B cell (primary cell): ENCODE data around the gene USP14. TPM values are rescaled to one million over a fixed set of nuclear protein-coding genes. Genes with fewer than 3 reads are reported as not detected.

Experiments used
- ATAC-seq: fragments of 200-7000 bp; cut with Tn5 transposase; one replicate; pipeline ENCODE4 v1.10.0; 2021; ENCODE audit warnings: low read depth, mild to moderate bottlenecking, moderate number of reproducible peaks, moderate library complexity
- CTCF ChIA-PET: fragments of 350-600 bp; sonication (Branson Sonifier 250); formaldehyde crosslinking; loops from one replicate; lab custom pipeline; 2021; ENCODE audit warnings: antibody characterized with exemption, inconsistent platforms; lab: Charles Lee
- POLR2A ChIA-PET: fragments of 350-600 bp; sonication (Branson Sonifier 250); formaldehyde crosslinking; loops from one replicate; lab custom pipeline; 2021; ENCODE audit warnings: antibody characterized with exemption; lab: Charles Lee
- DNase-seq: peaks from one replicate; pipeline ENCODE4 v3.0.0; 2013
- H2AFZ ChIP-seq: 2 replicates; pipeline ENCODE4 v1.6.1; 2012; ENCODE audit warnings: mild to moderate bottlenecking, low read depth, low read length; ENCODE audit not compliant: insufficient read depth, poor library complexity, severe bottlenecking
- H3K27ac ChIP-seq, 2 donors: 1 replicate in 1 of 2; 2 replicates in 1 of 2; pipeline ENCODE4 v1.5.1; 2012 to 2013; ENCODE audit warnings: low read length in 2 of 2, mild to moderate bottlenecking in 2 of 2, moderate library complexity in 1 of 2
- H3K27me3 ChIP-seq, 4 experiments: fragments of 200-600 bp in 1 of 4; sonication (generic) in 1 of 4; replicated peaks in 1 of 4; 1 replicate in 2 of 4; 2 replicates in 2 of 4; pipeline versions ENCODE4 v1.6.1 to v1.7.0; 2013 to 2016; ENCODE audit warnings: low read length in 3 of 4, mild to moderate bottlenecking in 2 of 4, mixed read lengths in 1 of 4, moderate library complexity in 1 of 4; ENCODE audit not compliant: insufficient read depth in 4 of 4, control insufficient read depth in 3 of 4; ENCODE audit errors: control extremely low read depth in 1 of 4
- H3K36me3 ChIP-seq, 2 experiments: replicated peaks in 1 of 2; 1 replicate in 1 of 2; 2 replicates in 1 of 2; pipeline versions ENCODE4 v1.6.1 to v1.7.1; 2013; ENCODE audit warnings: low read length in 1 of 2; ENCODE audit not compliant: insufficient read depth in 2 of 2, control insufficient read depth in 1 of 2; ENCODE audit errors: control extremely low read depth in 1 of 2, extremely low read depth in 1 of 2
- H3K4me1 ChIP-seq, 2 donors: fragments of 200-600 bp in 1 of 2; sonication (generic) in 1 of 2; 1 replicate in 1 of 2; 2 replicates in 1 of 2; pipeline versions ENCODE4 v1.5.1 to v1.6.1; 2013 to 2017; ENCODE audit warnings: low read length in 2 of 2; ENCODE audit not compliant: control insufficient read depth in 2 of 2, insufficient read depth in 2 of 2
- H3K4me2 ChIP-seq: replicated peaks from 2 replicates; pipeline ENCODE3; 2012; ENCODE audit warnings: mild to moderate bottlenecking, low read depth, low read length; ENCODE audit not compliant: poor library complexity, severe bottlenecking
- H3K4me3 ChIP-seq, 5 experiments: fragments of 200-600 bp in 1 of 5; sonication (generic) in 1 of 5; 1 replicate in 3 of 5; 2 replicates in 2 of 5; pipeline versions ENCODE4 v1.5.1 to v1.7.0; 2011 to 2016; ENCODE audit warnings: low read length in 4 of 5, mild to moderate bottlenecking in 4 of 5, low read depth in 2 of 5, control low read depth in 1 of 5, moderate library complexity in 1 of 5; ENCODE audit not compliant: insufficient read depth in 1 of 5; ENCODE audit errors: control extremely low read depth in 1 of 5, extremely low read depth in 1 of 5
- H3K79me2 ChIP-seq: fragments of 200-600 bp; sonication (generic); one replicate; pipeline ENCODE4 v1.6.0; 2016; ENCODE audit warnings: low read length; ENCODE audit not compliant: control insufficient read depth, insufficient read depth
- H3K9ac ChIP-seq: fragments of 200-600 bp; sonication (generic); 2 replicates; pipeline ENCODE4 v1.6.1; 2017; ENCODE audit warnings: mild to moderate bottlenecking, low read length, moderate library complexity
- H3K9me3 ChIP-seq, 3 donors: one replicate each; pipeline versions ENCODE4 v1.6.1 to v1.7.1; 2013; ENCODE audit warnings: low read length in 2 of 3; ENCODE audit not compliant: control insufficient read depth in 2 of 3, insufficient read depth in 1 of 3; ENCODE audit errors: control extremely low read depth in 1 of 3
- H4K20me1 ChIP-seq: 2 replicates; pipeline ENCODE4 v1.6.0; 2012; ENCODE audit warnings: mild to moderate bottlenecking, low read length; ENCODE audit not compliant: insufficient read depth, control insufficient read depth, poor library complexity, severe bottlenecking
- H3K27ac Mint-ChIP-seq: one replicate; pipeline ENCODE4 v1.8.0; 2021; ENCODE audit warnings: mixed read lengths
- H3K27me3 Mint-ChIP-seq: one replicate; pipeline ENCODE4 v1.8.0; 2021; ENCODE audit warnings: mixed read lengths
- H3K4me1 Mint-ChIP-seq: one replicate; pipeline ENCODE4 v1.8.0; 2021; ENCODE audit warnings: mixed read lengths
- H3K4me3 Mint-ChIP-seq: one replicate; pipeline ENCODE4 v1.8.0; 2021; ENCODE audit warnings: mixed read lengths
- H3K9me3 Mint-ChIP-seq: one replicate; pipeline ENCODE4 v1.8.0; 2022; ENCODE audit warnings: mixed read lengths; ENCODE audit not compliant: insufficient read depth
- CTCF ChIP-seq: fragments of 200-600 bp; IDR thresholded peaks from one replicate; pipeline ENCODE4 v1.8.0; 2022; ENCODE audit warnings: antibody characterized with exemption, mild to moderate bottlenecking
- EZH2 ChIP-seq: IDR thresholded peaks from 2 replicates; pipeline ENCODE4 v1.6.1; 2012; ENCODE audit warnings: borderline replicate concordance, low read depth, mild to moderate bottlenecking, moderate library complexity, low read length; ENCODE audit not compliant: insufficient read depth, poor library complexity, severe bottlenecking
- WGBS: methylation state at CpG from one replicate; pipeline ENCODE4 v1.1.5; 2013; ENCODE audit warnings: missing lambda C conversion rate; ENCODE audit not compliant: insufficient coverage; 5-methylcytosine and 5-hydroxymethylcytosine counted together
- intact Hi-C: fragments of 100-400 bp; cut with micrococcal nuclease; formaldehyde crosslinking; loops from one replicate; pipeline ENCODE4 v1.10.0; 2022
- polyA plus RNA-seq: library from polyadenylated mRNA; depleted of rRNA; stranded (reverse); fragments of >200 nt; gene quantifications from 2 replicates; pipeline ENCODE4 v1.2.3, GENCODE V29; 2012
- total RNA-seq, 2 donors: library from RNA; stranded (reverse); fragments of 120-200 nt in 1 of 2; gene quantifications; 1 replicate in 1 of 2; 2 replicates in 1 of 2; pipeline versions ENCODE4 v1.2.3 to v1.2.4, GENCODE V29; 2013 to 2022

The USP14 gene
- total and polyA plus RNA-seq, 2 donors (not counting 1 experiment from before 2014, with no cell fraction given), result 6.0 to 38.9 TPM

- Histone ChIP-seq H3K27me3 (no peaks in the 10 kb centered on the region), H3K9me3 (no peaks in the 10 kb centered on the region), H2AFZ (no peak overlapping the region), H3K4me2 (no peak overlapping the region), H3K36me3 (peaks cover 3 to 65% of the 10 kb centered on the region in 2 experiments), H4K20me1 (no peaks in the 10 kb centered on the region), H3K27ac (no peak overlapping the region), H3K4me3 (no peak overlapping the region), H3K9ac (no peak overlapping the region), H3K4me1 (no peaks in the 10 kb centered on the region), H3K79me2 (no peaks in the 10 kb centered on the region)
- Mint-ChIP-seq H3K27me3 (no peaks in the 10 kb centered on the region), H3K27ac (no peak overlapping the region), H3K4me3 (no peak overlapping the region), H3K9me3 (no peaks in the 10 kb centered on the region), H3K4me1 (no peaks in the 10 kb centered on the region)
- ChIA-PET POLR2A (no interaction called here), CTCF (no interaction called here)
- no peak for TF ChIP-seq EZH2
- TF ChIP-seq CTCF, result no peak
- DNase-seq, result no peak
- intact Hi-C loops, result no loop called here
- ATAC-seq, result no peak
Measured at GRCh38 chr18:211582-211981, 53.2 kb downstream of the USP14 start.

DNA sequence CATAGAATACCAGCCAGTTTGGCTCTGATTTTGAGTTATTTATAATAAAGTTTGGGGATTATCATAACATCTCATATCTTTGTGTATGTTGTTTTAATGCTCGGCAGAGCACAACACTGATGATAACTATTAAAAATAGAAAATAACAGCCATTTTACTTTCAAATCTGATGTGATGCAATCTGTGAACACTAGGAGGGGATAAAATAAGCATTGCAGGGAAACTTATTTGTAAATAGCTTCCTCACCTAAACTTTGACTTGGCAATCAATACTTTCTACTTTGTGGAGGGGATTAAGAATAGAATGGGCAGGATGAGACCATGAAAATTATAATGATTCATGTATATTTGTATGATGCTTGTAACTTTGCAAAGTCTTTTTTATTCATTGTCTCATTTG lies 54.4 kb downstream of the USP14 start:
- intact Hi-C loops, result no loop called here
- H3K27ac ChIP-seq, result no peak overlapping the region

More for the DNA sequence above, 54.4 kb downstream of the USP14 start:
- Histone ChIP-seq H3K27me3 (no peaks in the 10 kb centered on the region), H3K79me2 (no peaks in the 10 kb centered on the region), H3K4me3 (no peak overlapping the region), H3K9ac (no peak overlapping the region), H4K20me1 (no peaks in the 10 kb centered on the region), H2AFZ (no peak overlapping the region), H3K36me3 (peaks cover 3 to 73% of the 10 kb centered on the region in 2 experiments), H3K4me1 (no peaks in the 10 kb centered on the region), H3K9me3 (no peaks in the 10 kb centered on the region), H3K4me2 (no peak overlapping the region)
- DNase-seq, result no peak
- Mint-ChIP-seq H3K4me3 (no peak overlapping the region), H3K9me3 (no peaks in the 10 kb centered on the region), H3K4me1 (no peaks in the 10 kb centered on the region), H3K27ac (no peak overlapping the region), H3K27me3 (no peaks in the 10 kb centered on the region)
- TF ChIP-seq EZH2 (no peak), CTCF (no peak)
- no CpG with 5 or more reads among the region's 1 CpG for WGBS
- no peak for ATAC-seq
- CTCF ChIA-PET, result interaction anchor here (0.7 to 1.2 kb wide), 2 partner anchors 18 to 48 kb away, joined by 3 read pairs; no protein-coding TSS in a partner anchor
- POLR2A ChIA-PET, result no interaction called here
